GM19452 (cell line): ENCODE data around the gene FLII.

Experiments
- ATAC-seq: cut with Tn5 transposase; IDR thresholded peaks from one replicate; pipeline ENCODE4 v1.9.1; 2021; ENCODE audit not compliant: unreplicated experiment

Gene FLII

DNA sequence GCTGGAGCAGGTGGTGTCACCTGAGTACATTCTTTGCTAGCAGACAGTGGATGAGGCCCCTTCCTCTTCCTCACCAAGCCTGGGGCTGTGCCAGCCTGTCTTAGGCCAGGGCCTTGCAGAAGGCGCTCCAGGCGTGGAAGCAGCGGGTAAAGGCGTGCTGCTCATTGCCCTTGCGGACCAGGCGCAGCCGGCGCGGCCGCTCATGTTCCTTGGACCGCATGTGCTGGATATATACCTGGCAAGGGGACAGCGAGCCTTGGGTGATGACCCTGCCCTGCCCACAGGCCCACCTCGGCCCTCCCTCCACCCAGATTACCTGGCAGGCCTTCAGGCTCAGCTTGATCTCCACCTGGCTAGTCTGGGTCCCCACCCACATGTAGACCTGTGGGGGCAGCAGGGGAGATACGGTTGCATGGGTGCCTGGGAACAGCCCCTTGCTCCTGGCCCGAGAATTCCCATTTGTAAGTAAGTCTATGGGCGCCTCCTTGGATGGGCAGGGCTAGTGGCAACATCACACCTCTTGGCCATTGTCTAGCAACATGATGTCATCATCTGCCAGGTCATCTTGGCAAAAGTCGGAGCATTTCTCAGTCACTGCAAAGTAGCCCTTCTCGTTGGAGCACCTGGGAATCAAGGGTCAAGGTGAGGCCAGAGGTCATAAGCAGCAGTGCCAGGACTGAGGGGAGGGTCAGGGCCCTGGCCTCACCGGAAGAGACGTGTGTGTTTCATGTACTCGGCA is 13.3 kb downstream of the FLII start:
- no peak for ATAC-seq

GRCh38 chr17:18241229-18241871 is 17.2 kb downstream of the FLII start:
- ATAC-seq: no peak

- no peak for ATAC-seq
These were observed 18.1 kb downstream of the FLII start for GRCh38 chr17:18240449-18240848.

- no peak for ATAC-seq
These were observed 20.2 kb downstream of the FLII start for GRCh38 chr17:18238299-18238698.

GRCh38 chr17:18237461-18237860 is 21.1 kb downstream of the FLII start:
- no peak for ATAC-seq

- ATAC-seq: no peak
These were observed 22.0 kb downstream of the FLII start for GRCh38 chr17:18236494-18236893.

DNA sequence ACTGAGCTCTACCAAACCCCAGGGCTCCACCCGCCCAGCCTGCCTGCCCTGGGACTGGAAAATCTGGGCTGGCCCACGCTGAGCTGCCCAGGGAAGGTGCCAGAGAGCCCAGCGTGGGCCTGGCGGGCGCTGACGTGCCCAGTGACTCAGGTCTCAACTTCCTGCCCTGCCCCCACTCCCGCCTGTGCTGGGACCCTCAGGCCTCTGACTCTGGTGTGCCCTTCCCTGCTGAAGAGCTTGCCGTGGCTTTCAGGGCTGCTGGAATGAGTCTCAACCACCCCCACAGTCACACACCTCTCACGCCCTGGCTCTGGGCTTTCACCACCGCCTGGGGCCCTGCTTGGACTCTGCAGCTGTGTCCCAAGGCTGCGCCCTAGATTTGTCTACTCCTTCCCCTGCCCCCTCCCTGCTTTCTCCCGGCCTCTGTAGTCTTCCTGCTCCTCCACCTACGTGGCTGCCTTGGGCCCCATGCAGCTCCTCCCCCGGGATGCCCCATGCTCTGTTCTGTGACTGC is 22.7 kb downstream of the FLII start:
- no peak for ATAC-seq

DNA sequence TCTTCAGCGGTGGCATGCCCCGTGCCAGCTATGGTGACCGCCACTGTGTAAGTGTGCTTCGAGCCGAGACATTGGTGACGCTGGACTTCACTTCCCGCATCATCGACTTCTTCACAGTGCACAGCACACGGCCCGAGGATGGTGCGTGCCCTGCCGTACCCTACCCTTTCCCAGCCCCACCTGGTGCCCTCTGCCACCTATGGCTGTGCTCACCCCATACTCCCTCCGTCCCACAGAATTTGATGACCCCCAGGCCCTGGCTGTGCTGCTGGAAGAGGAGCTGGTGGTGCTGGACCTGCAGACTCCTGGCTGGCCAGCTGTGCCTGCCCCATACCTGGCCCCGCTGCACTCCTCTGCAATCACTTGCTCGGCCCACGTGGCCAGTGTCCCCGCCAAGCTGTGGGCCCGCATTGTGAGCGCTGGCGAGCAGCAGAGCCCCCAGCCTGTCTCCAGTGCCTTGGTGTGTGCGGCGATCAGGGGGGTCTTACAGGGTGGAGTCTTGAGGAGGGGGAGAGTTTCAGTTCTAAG is 23.6 kb downstream of the FLII start:
- no peak for ATAC-seq

GRCh38 chr17:18233803-18234518 is 24.6 kb downstream of the FLII start:
- ATAC-seq: no peak

DNA sequence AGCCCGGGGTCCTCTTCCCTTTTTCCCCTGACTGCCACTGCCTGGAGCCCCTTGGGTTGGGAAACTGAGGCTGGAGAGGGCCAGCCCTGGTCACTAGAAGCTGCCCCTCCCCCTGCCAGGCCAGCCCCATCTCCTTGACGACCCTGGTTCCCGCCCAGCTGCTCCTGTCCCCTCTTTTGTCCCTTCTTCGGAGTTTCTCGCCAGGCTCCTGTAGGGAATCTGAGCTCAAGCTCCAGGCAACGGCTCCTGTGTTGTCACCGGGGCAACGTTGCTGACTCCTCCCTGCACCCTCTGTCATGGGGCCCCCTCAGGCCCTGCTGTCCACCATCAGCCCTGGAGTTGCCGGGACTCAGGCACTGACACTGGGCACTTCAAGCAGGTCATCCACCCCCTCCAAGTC is 27.4 kb downstream of the FLII start:
- no peak for ATAC-seq

DNA sequence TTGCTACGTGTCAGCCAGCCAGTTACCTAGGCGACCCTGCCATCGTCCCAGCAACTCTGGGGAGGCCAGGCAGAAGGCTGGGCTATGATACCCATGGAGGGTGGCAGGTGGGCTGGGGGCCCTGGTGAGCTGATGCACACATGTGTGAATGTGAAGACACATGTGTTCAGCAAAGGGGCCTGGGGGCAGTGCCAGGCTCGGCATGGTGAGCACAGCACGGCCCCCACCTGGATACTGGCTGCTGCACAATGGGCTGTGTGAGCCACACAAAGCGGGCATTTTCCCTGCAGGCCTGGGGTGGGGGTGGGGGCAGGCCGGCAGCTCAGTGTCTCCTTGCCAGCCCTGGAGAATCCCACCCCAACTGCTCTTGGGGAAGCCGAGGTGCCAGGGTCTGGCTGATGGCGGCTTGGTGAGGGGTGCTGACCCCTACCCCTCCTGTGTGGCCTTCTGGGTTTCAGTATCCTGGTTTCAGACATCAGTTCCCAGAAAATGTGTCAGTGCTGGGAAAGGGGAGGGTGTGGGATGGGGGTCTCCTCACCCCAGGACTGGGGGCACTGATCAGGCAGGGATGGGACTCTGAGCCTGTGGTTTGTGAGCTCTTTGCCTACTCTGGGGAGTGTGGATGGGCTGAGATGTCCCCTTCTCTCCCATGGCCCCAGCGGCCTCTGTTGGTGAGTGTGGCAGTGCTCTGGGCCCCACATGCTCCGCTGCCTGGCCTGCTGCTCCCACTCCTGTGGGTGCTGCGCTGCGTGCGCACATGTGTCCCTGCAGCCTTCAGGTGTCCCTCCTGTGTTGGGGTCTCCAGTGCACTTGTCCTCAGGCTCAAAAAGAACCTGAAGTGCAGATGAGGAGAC is 28.0 kb downstream of the FLII start:
- no peak for ATAC-seq

GRCh38 chr17:18229771-18230170 is 28.8 kb downstream of the FLII start:
- no peak for ATAC-seq

DNA sequence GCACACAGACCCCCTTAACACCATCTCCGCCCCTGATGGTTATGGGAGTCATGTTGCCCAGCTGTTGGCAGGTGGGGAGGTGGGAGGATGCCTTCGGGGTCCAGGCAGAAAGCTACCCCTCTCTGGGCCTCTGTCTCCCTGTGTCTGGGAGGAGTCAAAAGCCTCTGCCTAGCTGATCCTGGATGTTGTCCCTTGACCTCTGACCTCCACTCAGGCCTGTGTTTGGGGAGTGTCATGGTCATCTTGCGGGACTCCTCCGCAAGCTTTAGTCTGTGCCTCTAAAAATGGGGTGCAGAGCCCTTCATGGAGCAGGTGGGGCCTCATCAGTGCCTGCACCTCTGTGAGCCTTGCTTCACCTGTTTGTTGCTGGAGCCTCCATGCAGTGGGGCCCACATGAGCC is 29.3 kb downstream of the FLII start:
- no peak for ATAC-seq

- no peak for ATAC-seq
These were observed 30.3 kb downstream of the FLII start for GRCh38 chr17:18228176-18228682.

- no peak for ATAC-seq
These were observed 30.9 kb downstream of the FLII start for GRCh38 chr17:18227635-18228034.

- no peak for ATAC-seq
These were observed 32.1 kb downstream of the FLII start for GRCh38 chr17:18226284-18226945.

GRCh38 chr17:18225642-18226283 is 32.8 kb downstream of the FLII start:
- ATAC-seq: peak; percentile 16

GRCh38 chr17:18225121-18225641 is 33.4 kb downstream of the FLII start, which contains the start of gene LLGL1:
Gene LLGL1, plus strand, starts transcription at chr17:18225635. Its CDS starts 48 bp downstream, at chr17:18225683.
- peak; percentile 81 for ATAC-seq
